Motor neuron (in vitro differentiated cells): ENCODE data around the gene ATP6V0D1. TPM values are rescaled to one million over a fixed set of nuclear protein-coding genes. Genes with fewer than 3 reads are reported as not detected.

Experiments used
- ATAC-seq, 8 experiments: fragments of 200-7000 bp; cut with Tn5 transposase; replicated peaks in 6 of 8; 2 replicates each; pipeline ENCODE4 v1.8.0; 2021; ENCODE audit warnings: mild to moderate bottlenecking in 8 of 8, moderate library complexity in 8 of 8
- H3K27ac ChIP-seq, 2 donors: fragments of 250-450 bp; sonication (Bioruptor Pico); 2 replicates each; pipeline ENCODE4 v1.9.0; 2021; ENCODE audit warnings: antibody characterized with exemption in 2 of 2, mild to moderate bottlenecking in 2 of 2, moderate library complexity in 1 of 2
- H3K4me1 ChIP-seq, 2 donors: fragments of 250-450 bp; sonication (Bioruptor Pico); replicated peaks in 1 of 2; 2 replicates each; pipeline ENCODE4 v1.6.1; 2021; ENCODE audit warnings: antibody characterized with exemption in 2 of 2, mild to moderate bottlenecking in 2 of 2, moderate library complexity in 1 of 2
- H3K4me3 ChIP-seq, 5 donors: fragments of 250-450 bp; sonication (Bioruptor Pico); 2 replicates each; pipeline ENCODE4 v1.9.0; 2021; ENCODE audit warnings: antibody characterized with exemption in 5 of 5, mild to moderate bottlenecking in 5 of 5, moderate library complexity in 4 of 5
- WGBS, 10 experiments: fragments of 450-650 bp; shearing (Covaris generic); methylation state at CpG; one replicate each; pipeline ENCODE4 v1.0.0; 2022; 5-methylcytosine and 5-hydroxymethylcytosine counted together
- in situ Hi-C, 9 experiments: fragments of 400-800 bp; cut with MboI; loops; one replicate each; pipeline ENCODE4 v1.15.0; 2021; ENCODE audit warnings: low sequenced_read_pairs in 9 of 9, low pct_unique_long_range_greater_than_20kb in 2 of 9; ENCODE audit not compliant: unreplicated experiment in 9 of 9
- total RNA-seq, 8 experiments: library from RNA; unstranded; fragments of 300-600 nt; gene quantifications; 2 replicates each; pipeline versions ENCODE4 v1.2.3 to v1.2.4, GENCODE V29; 2022

Gene ATP6V0D1
- total RNA-seq, 8 experiments from 2014 or later: 56.6 to 139 (median 69.4) TPM

DNA sequence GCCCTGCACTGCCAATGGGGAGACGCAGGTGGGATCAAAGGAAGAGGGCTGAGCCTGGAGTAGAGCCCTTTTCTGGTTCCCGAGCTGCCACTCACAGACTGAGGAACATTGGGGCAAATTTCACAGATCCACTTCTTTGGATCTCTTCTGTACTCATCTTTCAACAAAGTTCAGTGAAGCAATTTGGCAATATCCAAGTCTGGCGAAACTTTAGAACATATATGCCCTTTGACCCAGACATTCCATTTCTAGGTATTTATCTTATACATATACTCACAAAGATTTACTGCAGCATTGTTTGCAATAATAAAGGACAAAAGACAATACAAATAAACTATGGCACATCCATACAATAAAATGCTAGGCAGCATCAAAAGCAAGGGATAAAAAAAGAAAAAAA, 69.6 kb downstream of the ATP6V0D1 start:
- ATAC-seq: no peak
- in situ Hi-C loops: loop anchor here in 4 of 9 experiments (25.0 kb wide), 3 partner anchors 149 to 474 kb away; partner anchors contain the start of genes CES2 (in 1 of the 4), CIAO2B (in 1 of the 4), FHOD1 (in 1 of the 4) and RRAD (in 1 of the 4)
- Histone ChIP-seq H3K4me1 (peaks cover 2 to 16% of the 10 kb centered on the region in 2 donors), H3K27ac (no peak overlapping the region), H3K4me3 (no peak overlapping the region)
- WGBS, 10 experiments: 74 to 100% (median 100%) methylated on average over 1 to 3 of the region's 3 CpGs; no CpG with 5 or more reads in 3 of the 10 experiments

- no peak for ATAC-seq
- Histone ChIP-seq H3K27ac (no peak overlapping the region), H3K4me3 (no peak overlapping the region), H3K4me1 (peaks cover 0 to 10% of the 10 kb centered on the region in 2 donors)
- in situ Hi-C loops: loop anchor here in 4 of 9 experiments (25.0 kb wide), 3 partner anchors 147 to 472 kb away; partner anchors contain the start of genes CES2 (in 1 of the 4), CIAO2B (in 1 of the 4), FHOD1 (in 1 of the 4) and RRAD (in 1 of the 4)
- WGBS, 10 experiments: 80 to 100% (median 100%) methylated on average over 1 to 3 of the region's 9 CpGs; no CpG with 5 or more reads in 6 of the 10 experiments
Observed at GRCh38 chr16:67409631-67410030, 71.3 kb downstream of the ATP6V0D1 start.

- in situ Hi-C loops: loop anchor here in 4 of 9 experiments (25.0 kb wide), 3 partner anchors 146 to 471 kb away; partner anchors contain the start of genes CES2 (in 1 of the 4), CIAO2B (in 1 of the 4), FHOD1 (in 1 of the 4) and RRAD (in 1 of the 4)
- no peak overlapping the region for H3K4me3 ChIP-seq
- peak in 2 of 8 experiments; percentile 25 to 65 for ATAC-seq
- no peaks in the 10 kb centered on the region for H3K4me1 ChIP-seq
- H3K27ac ChIP-seq: no peak overlapping the region
- 20 to 100% (median 60%) methylated on average over 1 to 4 of the region's 6 CpGs; no CpG with 5 or more reads in 4 of the 10 experiments for WGBS, 10 experiments
Observed at GRCh38 chr16:67407788-67408452, 73.0 kb downstream of the ATP6V0D1 start.

DNA sequence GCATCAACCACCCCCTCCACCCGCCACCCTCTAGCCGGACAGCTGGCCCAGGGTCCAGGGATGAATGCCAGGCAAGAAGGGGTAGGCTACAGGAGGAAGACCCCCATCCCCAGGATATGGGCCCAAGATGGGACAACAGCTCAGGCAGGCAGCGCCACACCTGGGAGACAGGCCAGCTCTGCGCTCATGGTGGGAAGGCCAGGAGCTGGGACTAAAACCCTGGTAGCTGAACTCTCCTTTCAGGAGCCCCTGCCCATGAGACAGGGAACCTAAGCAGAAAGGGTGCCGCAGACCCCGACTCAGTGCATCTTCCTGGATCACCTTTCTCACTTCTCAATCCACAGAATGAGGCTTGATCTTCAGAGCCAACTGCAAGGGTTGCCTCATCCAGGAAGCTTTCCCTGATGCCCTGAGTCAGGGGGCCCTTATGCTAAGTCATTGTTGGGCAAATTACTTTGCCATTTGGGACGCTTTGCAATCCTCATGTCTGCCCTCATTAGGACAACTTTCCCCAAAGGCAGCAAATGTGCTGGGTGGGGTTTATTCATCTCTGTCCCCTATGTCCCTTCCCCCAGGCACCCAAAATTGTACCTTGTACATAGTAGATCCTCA, 73.7 kb downstream of the ATP6V0D1 start:
- WGBS, 10 experiments: 23 to 100% (median 91%) methylated on average over 1 to 6 of the region's 7 CpGs; no CpG with 5 or more reads in 4 of the 10 experiments
- Histone ChIP-seq H3K4me3 (no peak overlapping the region), H3K27ac (no peak overlapping the region), H3K4me1 (peaks cover 0 to under 1% of the 10 kb centered on the region in 2 donors)
- ATAC-seq: no peak
- in situ Hi-C loops: loop anchor here in 4 of 9 experiments (25.0 kb wide), 3 partner anchors 145 to 470 kb away; partner anchors contain the start of genes CES2 (in 1 of the 4), CIAO2B (in 1 of the 4), FHOD1 (in 1 of the 4) and RRAD (in 1 of the 4)

- in situ Hi-C loops: loop anchor here in 4 of 9 experiments (25.0 kb wide), 3 partner anchors 144 to 469 kb away; partner anchors contain the start of genes CES2 (in 1 of the 4), CIAO2B (in 1 of the 4), FHOD1 (in 1 of the 4) and RRAD (in 1 of the 4)
- Histone ChIP-seq H3K4me3 (no peak overlapping the region), H3K27ac (no peak overlapping the region), H3K4me1 (peaks cover 0 to 6% of the 10 kb centered on the region in 2 donors)
- 0 to 100% (median 76%) methylated on average over 1 to 4 of the region's 18 CpGs; no CpG with 5 or more reads in 4 of the 10 experiments for WGBS, 10 experiments
- peak; percentile 31 to 93 (median 49) for ATAC-seq
Observed at GRCh38 chr16:67406111-67406971, 74.6 kb downstream of the ATP6V0D1 start.

- Histone ChIP-seq H3K27ac (no peak overlapping the region), H3K4me3 (no peak overlapping the region), H3K4me1 (peaks cover 0 to 6% of the 10 kb centered on the region in 2 donors)
- WGBS, 10 experiments: 60 to 92% (median 85%) methylated on average over 1 to 4 of the region's 8 CpGs; no CpG with 5 or more reads in 7 of the 10 experiments
- in situ Hi-C loops: loop anchor here in 4 of 9 experiments (25.0 kb wide), 3 partner anchors 143 to 468 kb away; partner anchors contain the start of genes CES2 (in 1 of the 4), CIAO2B (in 1 of the 4), FHOD1 (in 1 of the 4) and RRAD (in 1 of the 4)
- no peak for ATAC-seq
Observed at GRCh38 chr16:67405336-67405735, 75.6 kb downstream of the ATP6V0D1 start.

GRCh38 chr16:67404740-67405226, 76.2 kb downstream of the ATP6V0D1 start:
- H3K27ac ChIP-seq: no peak overlapping the region
- H3K4me1 ChIP-seq: peaks cover 3 to 9% of the 10 kb centered on the region in 2 donors
- H3K4me3 ChIP-seq: no peak overlapping the region
- in situ Hi-C loops: loop anchor here in 4 of 9 experiments (25.0 kb wide), 3 partner anchors 142 to 467 kb away; partner anchors contain the start of genes CES2 (in 1 of the 4), CIAO2B (in 1 of the 4), FHOD1 (in 1 of the 4) and RRAD (in 1 of the 4)
- 80 to 100% (median 93%) methylated on average over 1 to 3 of the region's 5 CpGs; no CpG with 5 or more reads in 1 of the 10 experiments for WGBS, 10 experiments
- ATAC-seq: no peak

- in situ Hi-C loops: loop anchor here in 4 of 9 experiments (25.0 kb wide), 3 partner anchors 142 to 467 kb away; partner anchors contain the start of genes CES2 (in 1 of the 4), CIAO2B (in 1 of the 4), FHOD1 (in 1 of the 4) and RRAD (in 1 of the 4)
- peaks cover 5 to 15% of the 10 kb centered on the region in 2 donors for H3K4me1 ChIP-seq
- no peak overlapping the region for H3K27ac ChIP-seq
- ATAC-seq: no peak
- 90 to 100% (median 97%) methylated on average over 1 to 4 of the region's 12 CpGs; no CpG with 5 or more reads in 6 of the 10 experiments for WGBS, 10 experiments
- H3K4me3 ChIP-seq: no peak overlapping the region
Observed at GRCh38 chr16:67403976-67404555, 76.9 kb downstream of the ATP6V0D1 start.

DNA sequence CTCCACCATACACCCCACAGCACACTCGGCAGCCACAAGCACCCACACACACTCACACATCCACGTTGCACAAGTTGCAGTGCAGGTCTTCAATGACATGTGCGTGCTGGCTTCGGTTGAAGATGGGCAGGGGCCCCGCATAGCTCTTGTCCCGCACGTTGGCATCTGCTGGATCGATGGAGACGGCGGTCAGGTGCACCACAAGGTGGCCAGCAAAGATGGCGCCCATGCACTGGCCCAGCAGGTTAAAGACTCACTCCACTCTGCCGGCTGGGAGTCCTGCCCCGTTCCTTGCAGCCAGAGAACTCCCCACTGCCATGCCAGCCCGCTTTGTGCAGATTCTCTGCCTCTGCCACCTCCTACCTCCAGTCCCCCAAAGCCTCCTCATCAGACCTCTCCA, 80.1 kb downstream of the ATP6V0D1 start:
- ATAC-seq: no peak
- in situ Hi-C loops: loop anchor here in 4 of 9 experiments (25.0 kb wide), 3 partner anchors 139 to 464 kb away; partner anchors contain the start of genes CES2 (in 1 of the 4), CIAO2B (in 1 of the 4), FHOD1 (in 1 of the 4) and RRAD (in 1 of the 4)
- 71 to 100% (median 95%) methylated on average over 1 to 11 of the region's 14 CpGs; no CpG with 5 or more reads in 7 of the 10 experiments for WGBS, 10 experiments
- Histone ChIP-seq H3K27ac (no peak overlapping the region), H3K4me1 (peaks cover 25 to 33% of the 10 kb centered on the region in 2 donors), H3K4me3 (no peak overlapping the region)

- H3K27ac ChIP-seq: no peak overlapping the region
- H3K4me3 ChIP-seq: no peak overlapping the region
- WGBS, 10 experiments: 20 to 100% (median 60%) methylated on average over 2 to 3 of the region's 19 CpGs; no CpG with 5 or more reads in 5 of the 10 experiments
- H3K4me1 ChIP-seq: peaks cover 33 to 42% of the 10 kb centered on the region in 2 donors
- peak in 5 of 8 experiments; percentile 1 to 46 (median 4) for ATAC-seq
- in situ Hi-C loops: loop anchor here in 4 of 9 experiments (25.0 kb wide), 3 partner anchors 138 to 463 kb away; partner anchors contain the start of genes CES2 (in 1 of the 4), CIAO2B (in 1 of the 4), FHOD1 (in 1 of the 4) and RRAD (in 1 of the 4)
Observed at GRCh38 chr16:67399749-67400704, 80.9 kb downstream of the ATP6V0D1 start.
